SK-N-SH (cell line): ENCODE measurements around the gene TMEM109. TPM values are rescaled to one million over a fixed set of nuclear protein-coding genes. Genes with fewer than 3 reads are reported as not detected.

ENCODE experiments used
- CTCF ChIA-PET: fragments of 300-600, 350-600 bp; formaldehyde crosslinking; extraction: SDS; loops from one replicate; lab custom pipeline; 2021; lab: Yijun Ruan, JAX
- POLR2A ChIA-PET: fragments of 350-600 bp; sonication (Branson Sonifier 250); formaldehyde crosslinking; extraction: SDS; loops from one replicate; lab custom pipeline; 2020; ENCODE audit warnings: antibody characterized with exemption, inconsistent platforms; lab: Yijun Ruan, JAX
- DNase-seq: peaks from one replicate; pipeline ENCODE4 v3.0.0; 2012
- H2AFZ ChIP-seq: fragments of 200-600 bp; sonication (generic); 2 replicates; pipeline ENCODE4 v1.8.1; 2016; ENCODE audit warnings: antibody characterized with exemption, mild to moderate bottlenecking, low read depth
- H3F3A ChIP-seq: fragments of 200-600 bp; sonication (generic); replicated peaks from 2 replicates; pipeline ENCODE3; 2016; ENCODE audit warnings: antibody characterized with exemption, mild to moderate bottlenecking; ENCODE audit not compliant: insufficient read depth
- H3K27ac ChIP-seq, 2 experiments: fragments of 200-500 bp in 1 of 2; fragments of 200-600 bp in 1 of 2; sonication (Bioruptor generic) in 1 of 2; sonication (generic), shearing (Covaris generic) in 1 of 2; 2 replicates each; pipeline versions ENCODE4 v1.5.1 to v1.6.1; 2014 to 2016; ENCODE audit warnings: low read depth in 2 of 2, inconsistent platforms in 1 of 2, low read length in 1 of 2, mild to moderate bottlenecking in 1 of 2, mixed read lengths in 1 of 2
- H3K27me3 ChIP-seq: fragments of 200-600 bp; sonication (generic), shearing (Covaris generic); 2 replicates; pipeline ENCODE4 v1.6.1; 2016; ENCODE audit warnings: mixed run types; ENCODE audit not compliant: insufficient read depth
- H3K36me3 ChIP-seq, 2 experiments: fragments of 200-500 bp in 1 of 2; fragments of 200-600 bp in 1 of 2; sonication (Bioruptor generic) in 1 of 2; sonication (generic) in 1 of 2; replicated peaks in 1 of 2; 2 replicates each; pipeline versions ENCODE3 to v1.5.1; 2014 to 2016; ENCODE audit warnings: low read length in 1 of 2, mild to moderate bottlenecking in 1 of 2; ENCODE audit not compliant: insufficient read depth in 2 of 2, control insufficient read depth in 1 of 2
- H3K4me1 ChIP-seq, 2 experiments: fragments of 200-500 bp in 1 of 2; fragments of 200-600 bp in 1 of 2; sonication (Bioruptor generic) in 1 of 2; sonication (generic), shearing (Covaris generic) in 1 of 2; 2 replicates each; pipeline versions ENCODE4 v1.5.1 to v1.6.1; 2014 to 2016; ENCODE audit warnings: low read depth in 1 of 2, low read length in 1 of 2, mixed run types in 1 of 2; ENCODE audit not compliant: insufficient read depth in 2 of 2, control insufficient read depth in 1 of 2
- H3K4me2 ChIP-seq: fragments of 200-600 bp; sonication (generic), shearing (Covaris generic); 2 replicates; pipeline ENCODE4 v1.6.1; 2017; ENCODE audit warnings: mixed run types
- H3K4me3 ChIP-seq, 2 experiments: fragments of 200-500 bp in 1 of 2; fragments of 200-600 bp in 1 of 2; sonication (Bioruptor generic) in 1 of 2; sonication (generic), shearing (Covaris generic) in 1 of 2; 2 replicates each; pipeline versions ENCODE4 v1.5.1 to v1.8.1; 2014 to 2016; ENCODE audit warnings: low read depth in 2 of 2, inconsistent platforms in 1 of 2, low read length in 1 of 2, mild to moderate bottlenecking in 1 of 2, mixed read lengths in 1 of 2, moderate library complexity in 1 of 2
- H3K79me2 ChIP-seq: fragments of 200-600 bp; sonication (generic); 2 replicates; pipeline ENCODE4 v1.8.1; 2017; ENCODE audit warnings: mild to moderate bottlenecking; ENCODE audit not compliant: insufficient read depth
- H3K9ac ChIP-seq: fragments of 200-600 bp; sonication (generic); 2 replicates; pipeline ENCODE4 v1.6.1; 2017; ENCODE audit warnings: mixed run types
- H3K9me2 ChIP-seq: fragments of 200-600 bp; sonication (generic); 2 replicates; pipeline ENCODE4 v1.6.1; 2017; ENCODE audit warnings: mixed run types
- H3K9me3 ChIP-seq: fragments of 200-600 bp; sonication (generic); 2 replicates; pipeline ENCODE4 v1.6.1; 2017; ENCODE audit warnings: mixed run types, mild to moderate bottlenecking, moderate library complexity
- H4K20me1 ChIP-seq: fragments of 200-600 bp; sonication (generic); 2 replicates; pipeline ENCODE4 v1.6.1; 2017; ENCODE audit warnings: mild to moderate bottlenecking, mixed run types; ENCODE audit not compliant: insufficient read depth
- ELF1 ChIP-seq: IDR thresholded peaks from 2 replicates; pipeline ENCODE4 v1.4.0; 2012
- EP300 ChIP-seq, 2 experiments: IDR thresholded peaks; 2 replicates each; pipeline versions ENCODE4 v1.4.0 to v1.6.1; 2012; ENCODE audit warnings: borderline replicate concordance in 1 of 2, low read depth in 1 of 2, low read length in 1 of 2
- EZH2phosphoT487 ChIP-seq: fragments of 200-600 bp; sonication (generic); IDR thresholded peaks from 2 replicates; pipeline ENCODE4 v1.6.1; 2017; ENCODE audit warnings: low read depth, mixed run types, mild to moderate bottlenecking, antibody characterized with exemption, moderate library complexity, borderline replicate concordance
- FOSL2 ChIP-seq: IDR thresholded peaks from 2 replicates; pipeline ENCODE4 v1.4.0; 2012; ENCODE audit warnings: low read depth, mild to moderate bottlenecking, moderate library complexity, borderline replicate concordance
- IRF3 ChIP-seq: fragments of 150-350 bp; IDR thresholded peaks from 2 replicates; pipeline ENCODE4 v1.6.1; 2016; ENCODE audit warnings: mild to moderate bottlenecking, low read depth, low read length
- JUND ChIP-seq: IDR thresholded peaks from 2 replicates; pipeline ENCODE4 v1.4.0; 2012
- MAX ChIP-seq: IDR thresholded peaks from 2 replicates; pipeline ENCODE4 v1.4.0; 2012; ENCODE audit warnings: low read depth
- MEF2A ChIP-seq: IDR thresholded peaks from 2 replicates; pipeline ENCODE4 v1.4.0; 2012; ENCODE audit warnings: low read depth, borderline replicate concordance
- MXI1 ChIP-seq: IDR thresholded peaks from 2 replicates; pipeline ENCODE4 v1.6.1; 2012; ENCODE audit warnings: mild to moderate bottlenecking, low read depth, low read length, improper control_type of control experiment
- NFIC ChIP-seq: IDR thresholded peaks from 2 replicates; pipeline ENCODE4 v1.4.0; 2012; ENCODE audit warnings: borderline replicate concordance
- PBX3 ChIP-seq: IDR thresholded peaks from 2 replicates; pipeline ENCODE4; 2012
- POLR2AphosphoS5 ChIP-seq: IDR thresholded peaks from 2 replicates; pipeline ENCODE4 v1.6.1; 2012; ENCODE audit warnings: low read depth, low read length
- RAD21 ChIP-seq: IDR thresholded peaks from 2 replicates; pipeline ENCODE4 v1.6.1; 2012; ENCODE audit warnings: mild to moderate bottlenecking, low read length
- RCOR1 ChIP-seq: fragments of 150-350 bp; IDR thresholded peaks from 2 replicates; pipeline ENCODE4 v1.6.1; 2017; ENCODE audit warnings: antibody characterized with exemption, low read length
- TAF1 ChIP-seq: IDR thresholded peaks from 2 replicates; pipeline ENCODE4 v1.6.1; 2012; ENCODE audit warnings: low read depth, mild to moderate bottlenecking, low read length, moderate library complexity, borderline replicate concordance
- USF1 ChIP-seq: IDR thresholded peaks from 2 replicates; pipeline ENCODE4 v1.4.0; 2012; ENCODE audit warnings: low read depth, borderline replicate concordance
- USF2 ChIP-seq: fragments of 150-350 bp; IDR thresholded peaks from 2 replicates; pipeline ENCODE4 v1.6.1; 2017; ENCODE audit warnings: antibody characterized with exemption, low read length, low read depth, borderline replicate concordance
- YY1 ChIP-seq: IDR thresholded peaks from 2 replicates; pipeline ENCODE4 v1.4.0; 2012; ENCODE audit warnings: low read depth, mild to moderate bottlenecking
- ZBTB33 ChIP-seq: IDR thresholded peaks from 2 replicates; pipeline ENCODE4 v1.4.0; 2012; ENCODE audit warnings: low read depth, borderline replicate concordance
- WGBS: methylation state at CpG from one replicate; pipeline ENCODE4 v1.1.6; 2017; ENCODE audit warnings: low lambda C conversion rate; 5-methylcytosine and 5-hydroxymethylcytosine counted together
- polyA plus RNA-seq, 3 experiments: library from polyadenylated mRNA; depleted of rRNA; stranded (reverse); fragments of >200 nt; gene quantifications; 2 replicates each; pipeline ENCODE4 v1.2.3, GENCODE V29; 2012

Gene TMEM109
- polyA plus RNA-seq, 1 of the 3 experiments (the other 2 are of a cell fraction) = 52.7 TPM

GRCh38 chr11:60955571-60955970 is 41.6 kb downstream of the TMEM109 start:
- Histone ChIP-seq H3K79me2 (no peaks in the 10 kb centered on the region), H3F3A (no peaks in the 10 kb centered on the region), H3K4me3 (no peak overlapping the region), H3K9me2 (no peaks in the 10 kb centered on the region), H2AFZ (no peak overlapping the region), H3K9ac (no peak overlapping the region), H3K4me1 (no peaks in the 10 kb centered on the region), H4K20me1 (no peaks in the 10 kb centered on the region), H3K36me3 (no peaks in the 10 kb centered on the region), H3K27me3 (no peaks in the 10 kb centered on the region; the same call in 1 of the 2 replicates), H3K9me3 (no peaks in the 10 kb centered on the region), H3K27ac (no peak overlapping the region), H3K4me2 (no peak overlapping the region)
- ChIA-PET CTCF (interaction anchor here (0.6 to 1.6 kb wide), 2 partner anchors 68 to 124 kb away, joined by 3 to 5 read pairs; no protein-coding TSS in a partner anchor), POLR2A (no interaction called here)
- 62% methylated on average over 5 of the region's 5 CpGs for WGBS
- DNase-seq = no peak
- TF ChIP-seq RCOR1 = no peak
- no peak for TF ChIP-seq ELF1
- TF ChIP-seq POLR2AphosphoS5 = no peak
- no peak for TF ChIP-seq NFIC
- no peak for TF ChIP-seq JUND
- TF ChIP-seq EP300 (IDR thresholded peaks at IDR 0.05; ENCODE audit: borderline replicate concordance in 1 of 2, low read depth in 1 of 2, low read length in 1 of 2) = no peak
- TF ChIP-seq YY1 = no peak
- TF ChIP-seq ZBTB33 = no peak
- TF ChIP-seq EZH2phosphoT487 = no peak
- no peak for TF ChIP-seq USF2
- TF ChIP-seq USF1 = no peak
- TF ChIP-seq TAF1 = no peak
- TF ChIP-seq RAD21 = no peak
- no peak for TF ChIP-seq IRF3
- no peak for TF ChIP-seq PBX3
- no peak for TF ChIP-seq MXI1
- no peak for TF ChIP-seq FOSL2
- TF ChIP-seq MEF2A = no peak
- no peak for TF ChIP-seq MAX
